ENCODE data around the gene CFAP70.

The CFAP70 gene

GRCh38 chr10:73215749-73216148 lies 142.9 kb downstream of the CFAP70 start:
- no peak for DNase-seq (ENCODE audit: low spot score)

GRCh38 chr10:73211106-73211811 lies 147.4 kb downstream of the CFAP70 start:
- DNase-seq (ENCODE audit: low spot score), result no peak

GRCh38 chr10:73210395-73211105 lies 148.1 kb downstream of the CFAP70 start:
- no peak for DNase-seq (ENCODE audit: low spot score)

- no peak for DNase-seq (ENCODE audit: low spot score)
Measured at GRCh38 chr10:73209705-73210104, 149.0 kb downstream of the CFAP70 start.

GRCh38 chr10:73207883-73208282 lies 150.8 kb downstream of the CFAP70 start:
- no peak for DNase-seq (ENCODE audit: low spot score)

- no peak for DNase-seq (ENCODE audit: low spot score)
Measured at GRCh38 chr10:73206385-73206784, 152.3 kb downstream of the CFAP70 start.

GRCh38 chr10:73205890-73206289 lies 152.8 kb downstream of the CFAP70 start:
- DNase-seq (ENCODE audit: low spot score), result no peak

GRCh38 chr10:73205081-73205480 lies 153.6 kb downstream of the CFAP70 start:
- DNase-seq (ENCODE audit: low spot score), result no peak
